Stomach (tissue), 4 donors: Measurements from ENCODE around the gene RPAP3.

Experiments used
- CTCF ChIP-seq, 7 experiments: fragments of 450-650 bp in 4 of 7; fragments of 200-600 bp in 3 of 7; sonication (generic) in 3 of 7; IDR thresholded peaks; one replicate each; pipeline ENCODE4 v1.5.1; 2016 to 2019; ENCODE audit warnings: antibody characterized with exemption in 7 of 7, control low read depth in 2 of 7, mild to moderate bottlenecking in 1 of 7
- EP300 ChIP-seq: sonication (generic); formaldehyde crosslinking; IDR thresholded peaks from one replicate; pipeline ENCODE4 v1.6.1; 2017; ENCODE audit warnings: antibody characterized with exemption
- POLR2A ChIP-seq, 4 donors: fragments of 450-650 bp; IDR thresholded peaks; one replicate each; pipeline ENCODE4 v1.6.1; 2016; ENCODE audit warnings: antibody characterized with exemption in 4 of 4, control low read depth in 2 of 4, mild to moderate bottlenecking in 1 of 4, moderate library complexity in 1 of 4

GRCh38 chr12:47615711-47616110 is 90.1 kb downstream of the RPAP3 start:
- no peak for TF ChIP-seq CTCF (IDR thresholded peaks at IDR 0.05)
- no peak for TF ChIP-seq POLR2A (IDR thresholded peaks at IDR 0.05)
- TF ChIP-seq EP300, result no peak
